CD4-positive, alpha-beta T cell treated with Interleukin-17A for 4 hours (primary cell): Measurements from ENCODE around the gene APOE.
"Not testable (repeated sequence)": the region's sequence is repeated elsewhere in the genome, so short reads cannot be mapped to it uniquely, and the experiment has no call there.

Experiments used
- DNase-seq: peaks from one replicate; pipeline ENCODE4 v3.0.0-alpha.2; 2020; ENCODE audit warnings: mixed read lengths

APOE gene

DNA sequence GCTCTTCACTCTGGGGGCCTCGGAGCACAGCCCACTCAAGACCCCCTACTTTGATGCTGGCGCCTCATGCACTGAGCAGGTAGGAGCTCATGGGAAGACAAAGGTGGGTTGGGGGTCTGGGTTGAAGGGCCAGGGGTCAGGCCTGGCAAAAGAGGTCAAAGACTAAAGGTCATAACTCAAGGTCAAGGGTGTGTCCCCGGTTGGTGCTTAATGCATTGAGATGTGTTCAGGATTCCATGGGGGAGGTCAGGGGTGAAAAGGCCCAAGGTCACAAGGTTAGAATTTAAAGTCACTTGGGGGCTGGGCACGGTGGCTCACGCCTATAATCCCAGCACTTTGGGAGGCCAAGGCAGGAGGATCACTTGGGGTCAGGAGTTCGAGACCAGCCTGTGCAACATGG lies 19.5 kb upstream of the APOE start:
- DNase-seq = no peak

DNA sequence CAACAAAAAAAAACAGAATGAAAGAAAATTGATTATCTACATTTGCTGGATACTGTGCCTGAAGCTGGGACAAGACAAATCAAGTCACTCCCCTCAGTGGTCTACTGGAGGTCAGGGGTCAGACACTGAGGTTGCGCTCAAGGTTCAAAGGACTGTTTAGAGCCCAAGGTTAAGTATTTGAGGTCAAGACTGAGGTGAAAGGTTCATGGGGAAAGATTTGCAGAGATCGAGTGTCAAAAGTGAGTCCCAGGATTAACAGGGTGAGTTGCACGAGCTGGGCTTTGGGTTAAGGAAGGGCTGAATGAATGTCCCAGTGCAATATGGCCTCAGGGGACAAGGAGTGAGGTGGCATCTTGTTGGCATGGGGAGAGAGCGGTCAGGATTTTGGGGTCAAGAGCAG lies 17.9 kb upstream of the APOE start:
- no peak for DNase-seq

DNA sequence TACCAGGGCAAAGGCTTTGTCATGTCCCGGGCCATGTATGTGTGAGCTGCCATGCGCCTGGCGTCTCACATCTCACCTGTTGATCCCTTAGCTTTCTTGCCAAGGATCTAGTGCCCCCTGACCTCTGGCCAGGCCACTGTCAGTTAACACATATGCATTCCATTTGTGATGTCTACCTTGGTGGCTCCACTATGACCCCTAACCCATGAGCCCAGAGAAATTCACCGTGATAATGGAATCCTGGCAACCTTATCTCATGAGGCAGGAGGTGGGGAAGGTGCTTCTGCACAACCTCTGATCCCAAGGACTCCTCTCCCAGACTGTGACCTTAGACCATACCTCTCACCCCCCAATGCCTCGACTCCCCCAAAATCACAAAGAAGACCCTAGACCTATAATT lies 17.3 kb upstream of the APOE start:
- DNase-seq = not testable (repeated sequence)

DNA sequence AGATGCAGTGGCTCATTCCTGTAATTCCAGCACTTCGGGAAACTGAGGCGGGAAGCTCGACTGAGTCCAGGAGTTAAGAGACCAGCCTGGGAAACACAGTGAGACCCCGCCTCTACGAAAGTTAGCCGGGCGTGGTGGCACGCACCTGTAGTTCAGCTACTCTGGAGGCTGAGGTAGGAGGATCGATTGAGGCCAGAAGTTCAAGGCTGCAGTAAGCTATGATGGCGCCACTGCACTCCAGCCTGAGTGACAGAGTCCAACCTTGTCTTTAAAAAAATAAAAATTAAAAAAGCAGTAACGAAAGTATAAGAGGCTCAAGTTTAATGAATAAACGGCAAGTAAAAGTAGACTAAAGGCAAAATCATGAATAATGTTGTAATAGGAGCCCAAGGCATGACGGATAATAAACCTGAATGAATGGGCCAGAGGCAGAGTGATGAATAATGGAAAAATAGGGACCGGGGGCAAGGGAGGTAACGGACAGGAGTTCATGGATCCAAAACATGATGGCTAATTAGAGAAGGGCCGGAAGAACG lies 15.7 kb upstream of the APOE start:
- no peak for DNase-seq

DNA sequence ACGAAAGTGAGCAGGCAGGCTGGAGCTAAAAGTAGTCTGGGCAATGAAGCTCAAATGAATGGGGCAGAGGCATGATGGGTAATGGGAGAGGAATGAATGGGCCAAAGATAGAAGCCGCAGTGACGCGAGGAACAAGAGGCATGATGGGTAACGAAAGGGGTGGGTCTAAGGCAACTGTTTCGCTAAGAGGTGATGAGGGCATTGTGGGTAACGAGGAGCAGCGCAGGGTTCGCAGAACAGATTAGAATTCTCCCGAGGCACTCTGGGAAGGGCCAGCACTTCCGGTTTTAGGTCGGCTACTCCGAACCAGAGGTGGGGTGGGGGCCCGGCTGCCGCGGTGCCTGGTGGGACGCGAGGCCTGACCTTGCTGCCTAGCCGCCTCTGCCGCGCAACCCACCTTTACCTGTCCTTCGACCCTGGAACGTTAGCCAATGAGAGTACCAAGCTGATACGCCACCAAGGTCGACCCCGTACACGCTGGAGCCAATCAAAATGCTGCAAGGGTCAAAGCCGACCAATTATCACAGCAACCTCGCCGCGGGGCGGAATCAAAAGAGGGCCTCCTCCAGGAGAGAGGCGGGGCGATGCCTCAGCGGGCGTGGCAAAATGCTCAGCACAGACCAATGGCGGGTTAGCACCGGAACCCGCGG lies 15.1 kb upstream of the APOE start:
- DNase-seq = no peak

DNA sequence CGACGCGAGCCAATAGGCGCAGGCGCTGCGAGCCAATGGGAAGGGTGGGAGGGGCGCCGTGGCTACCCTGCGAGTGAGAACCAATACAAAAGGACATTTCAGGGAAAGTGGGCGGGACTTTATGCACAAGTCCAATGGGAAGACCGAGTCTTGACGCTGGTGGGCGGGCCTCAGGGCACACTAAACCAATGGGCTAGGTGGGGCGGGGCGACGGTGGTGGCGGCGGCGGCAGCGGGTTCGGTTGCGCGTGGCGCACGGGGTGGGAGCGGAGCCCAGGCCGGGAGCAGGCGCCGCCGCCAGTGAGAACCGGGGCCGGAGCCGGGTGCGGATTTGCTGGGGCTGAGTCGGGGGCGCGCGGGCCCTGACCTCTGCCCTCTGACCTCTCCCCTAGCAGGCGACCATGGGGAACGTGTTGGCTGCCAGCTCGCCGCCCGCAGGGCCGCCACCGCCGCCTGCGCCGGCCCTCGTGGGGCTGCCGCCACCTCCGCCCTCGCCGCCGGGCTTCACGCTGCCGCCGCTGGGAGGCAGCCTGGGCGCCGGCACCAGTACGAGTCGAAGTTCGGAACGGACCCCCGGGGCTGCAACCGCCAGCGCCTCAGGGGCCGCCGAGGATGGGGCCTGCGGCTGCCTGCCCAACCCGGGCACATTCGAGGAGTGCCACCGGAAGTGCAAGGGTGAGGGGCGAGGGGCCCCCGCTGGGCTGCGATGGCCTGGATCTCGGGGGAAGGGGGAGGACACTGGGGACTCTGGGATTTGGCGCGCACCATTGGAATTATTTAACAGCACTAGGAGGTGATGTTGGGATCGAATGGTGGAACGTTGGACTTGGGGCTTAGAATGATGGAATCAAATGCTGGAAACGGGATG lies 14.3 kb upstream of the APOE start, which contains the start of gene TOMM40:
Gene TOMM40 (plus strand): TSS at position 239 of the 867 bp plus-strand sequence. CDS start 162 bp downstream, at position 401.
- peak; percentile 100 for DNase-seq

DNA sequence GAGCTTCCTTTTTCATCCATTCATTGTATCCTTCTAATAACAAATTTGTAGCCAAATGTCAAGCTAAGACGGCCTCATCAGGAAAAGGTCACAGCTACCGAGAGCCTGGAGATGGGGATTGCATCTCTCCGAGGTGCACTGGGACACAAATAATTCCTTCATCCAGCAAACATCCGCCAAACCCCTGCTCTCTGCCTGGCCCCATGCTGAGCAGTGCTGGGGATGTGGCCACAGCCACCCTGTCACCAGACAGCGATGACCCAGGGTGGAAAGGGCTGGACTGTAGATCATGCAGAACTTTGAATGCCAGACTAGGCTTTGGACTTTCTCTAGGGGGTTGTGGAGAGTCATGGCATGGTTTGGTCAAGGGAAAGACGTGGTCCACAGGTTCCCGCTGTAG lies 12.7 kb upstream of the APOE start:
- DNase-seq = no peak

DNA sequence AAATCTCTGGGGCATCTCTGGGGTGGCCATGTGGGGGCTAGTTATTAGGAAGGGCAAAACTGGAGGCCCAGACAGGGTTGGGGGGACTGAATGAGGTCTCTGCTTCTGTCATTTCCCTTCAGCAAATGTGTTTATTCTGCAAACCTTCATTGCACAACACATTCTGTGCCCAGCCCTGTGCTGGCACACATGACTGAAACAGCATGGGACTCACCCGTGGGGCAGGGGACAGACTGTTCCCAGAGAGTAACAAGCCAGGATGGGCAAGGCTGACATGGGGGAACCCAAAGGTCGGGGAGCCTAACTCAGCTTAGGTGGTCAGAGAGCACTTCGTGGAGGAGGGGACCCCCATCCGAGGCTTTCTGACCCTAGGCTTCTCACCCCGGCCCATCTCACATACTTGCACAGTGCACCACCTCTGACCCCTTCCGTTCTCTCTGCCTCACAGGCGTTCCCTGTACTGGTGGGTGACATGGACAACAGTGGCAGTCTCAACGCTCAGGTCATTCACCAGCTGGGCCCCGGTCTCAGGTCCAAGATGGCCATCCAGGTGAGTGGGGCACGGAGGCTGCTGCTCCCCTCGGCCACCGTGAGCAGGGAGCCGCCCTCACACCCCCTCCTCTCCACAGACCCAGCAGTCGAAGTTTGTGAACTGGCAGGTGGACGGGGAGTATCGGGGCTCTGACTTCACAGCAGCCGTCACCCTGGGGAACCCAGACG lies 12.1 kb upstream of the APOE start:
- no peak for DNase-seq

DNA sequence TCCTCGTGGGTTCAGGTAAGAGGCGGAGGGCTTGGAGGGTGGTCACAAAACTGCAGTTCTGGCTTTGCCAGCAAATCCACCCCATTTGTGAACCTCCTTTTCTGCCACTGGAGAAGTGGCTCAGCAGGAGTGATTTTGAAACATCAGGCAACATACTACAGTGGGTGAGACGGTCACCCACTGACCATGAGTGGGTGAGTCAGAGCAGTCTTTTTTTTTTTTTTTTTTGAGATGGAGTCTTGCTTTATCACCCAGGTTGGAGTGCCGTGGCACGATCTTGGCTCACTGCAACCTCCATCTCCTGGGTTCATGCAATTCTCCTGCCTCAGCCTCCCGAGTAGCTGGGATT lies 11.6 kb upstream of the APOE start:
- no peak for DNase-seq

DNA sequence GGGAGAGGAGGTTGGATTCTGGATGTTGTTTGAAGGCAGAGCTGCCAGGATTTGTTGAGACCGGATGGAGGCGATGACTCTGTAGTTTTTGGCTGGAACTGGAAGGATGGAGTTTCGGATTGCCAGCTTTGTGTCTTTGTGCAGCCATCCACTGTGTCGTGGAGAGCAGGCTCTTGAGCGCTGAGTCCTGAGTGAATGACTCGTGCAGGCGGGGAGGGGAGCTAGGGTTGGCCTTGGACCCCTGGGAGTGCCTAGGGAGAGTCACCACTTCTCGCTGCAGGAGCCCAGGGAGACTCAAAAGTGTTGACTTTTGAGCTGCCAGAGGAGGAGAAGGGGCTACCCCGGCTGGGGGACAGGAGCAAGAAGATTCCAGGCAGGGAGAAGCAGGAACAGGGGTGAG lies 10.7 kb upstream of the APOE start:
- no peak for DNase-seq

DNA sequence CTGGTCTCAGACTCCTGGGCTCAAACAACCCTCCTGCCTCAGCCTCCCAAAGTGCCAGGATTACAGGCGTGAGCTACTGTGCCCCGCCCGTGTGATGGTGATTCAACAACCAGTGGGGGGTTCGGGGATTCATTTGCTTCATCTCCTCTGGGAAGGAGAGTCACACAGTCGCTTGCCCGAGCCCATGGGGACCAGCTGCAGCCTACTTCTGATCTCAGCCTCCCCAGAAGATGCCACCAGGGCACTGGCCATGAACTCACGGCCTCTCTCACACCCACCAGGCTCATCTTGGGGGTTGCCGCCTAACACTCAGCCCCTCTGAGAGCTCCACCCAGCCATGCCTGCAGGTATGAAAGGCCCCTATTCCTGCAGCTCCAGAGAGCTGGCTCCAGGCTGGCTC lies 7.8 kb upstream of the APOE start:
- DNase-seq = no peak

DNA sequence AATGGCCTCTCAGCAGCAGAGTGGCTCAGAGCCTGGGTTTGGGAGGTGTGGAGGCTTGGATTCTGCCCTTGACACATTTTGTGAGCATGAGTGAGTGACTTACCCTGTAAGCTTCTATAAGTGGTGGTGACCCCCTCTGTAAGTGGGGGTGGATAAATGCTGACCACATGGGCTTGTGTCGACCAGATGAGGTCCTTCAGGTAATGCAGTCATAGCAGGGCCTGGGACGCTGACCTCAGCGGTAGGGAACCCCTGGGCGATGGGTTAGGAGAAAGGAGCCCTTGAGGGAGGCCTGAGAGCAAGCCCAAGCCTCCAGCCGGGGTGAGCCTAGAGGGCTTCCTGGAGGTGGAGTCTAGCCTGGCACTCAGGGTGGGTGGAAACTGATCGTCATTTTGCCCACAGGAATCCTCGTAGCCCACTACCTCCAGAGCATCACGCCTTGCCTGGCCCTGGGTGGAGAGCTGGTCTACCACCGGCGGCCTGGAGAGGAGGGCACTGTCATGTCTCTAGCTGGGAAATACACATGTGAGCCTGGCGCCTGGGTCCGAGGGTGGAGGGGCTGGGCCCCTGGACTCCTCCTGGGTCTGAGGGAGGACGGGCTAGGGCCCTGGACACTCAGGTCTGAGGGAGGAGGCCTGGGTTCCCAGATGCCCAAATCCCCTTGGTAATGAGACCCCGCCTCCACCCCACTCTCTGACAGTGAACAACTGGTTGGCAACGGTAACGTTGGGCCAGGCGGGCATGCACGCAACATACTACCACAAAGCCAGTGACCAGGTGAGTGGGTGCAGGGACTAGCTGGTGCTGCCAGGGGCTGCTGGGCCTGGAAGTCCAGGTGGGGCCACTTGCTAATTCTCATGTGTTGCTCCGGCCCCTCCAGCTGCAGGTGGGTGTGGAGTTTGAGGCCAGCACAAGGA lies 5.0 kb upstream of the APOE start:
- no peak for DNase-seq

DNA sequence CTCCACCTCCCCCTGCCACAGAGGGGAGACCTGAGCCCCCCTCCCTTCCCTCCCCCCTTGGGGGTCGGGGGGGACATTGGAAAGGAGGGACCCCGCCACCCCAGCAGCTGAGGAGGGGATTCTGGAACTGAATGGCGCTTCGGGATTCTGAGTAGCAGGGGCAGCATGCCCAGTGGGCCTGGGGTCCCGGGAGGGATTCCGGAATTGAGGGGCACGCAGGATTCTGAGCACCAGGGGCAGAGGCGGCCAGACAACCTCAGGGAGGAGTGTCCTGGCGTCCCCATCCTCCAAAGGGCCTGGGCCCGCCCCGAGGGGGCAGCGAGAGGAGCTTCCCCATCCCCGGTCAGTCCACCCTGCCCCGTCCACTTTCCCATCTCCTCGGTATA lies 2.4 kb upstream of the APOE start:
- DNase-seq = no peak

DNA sequence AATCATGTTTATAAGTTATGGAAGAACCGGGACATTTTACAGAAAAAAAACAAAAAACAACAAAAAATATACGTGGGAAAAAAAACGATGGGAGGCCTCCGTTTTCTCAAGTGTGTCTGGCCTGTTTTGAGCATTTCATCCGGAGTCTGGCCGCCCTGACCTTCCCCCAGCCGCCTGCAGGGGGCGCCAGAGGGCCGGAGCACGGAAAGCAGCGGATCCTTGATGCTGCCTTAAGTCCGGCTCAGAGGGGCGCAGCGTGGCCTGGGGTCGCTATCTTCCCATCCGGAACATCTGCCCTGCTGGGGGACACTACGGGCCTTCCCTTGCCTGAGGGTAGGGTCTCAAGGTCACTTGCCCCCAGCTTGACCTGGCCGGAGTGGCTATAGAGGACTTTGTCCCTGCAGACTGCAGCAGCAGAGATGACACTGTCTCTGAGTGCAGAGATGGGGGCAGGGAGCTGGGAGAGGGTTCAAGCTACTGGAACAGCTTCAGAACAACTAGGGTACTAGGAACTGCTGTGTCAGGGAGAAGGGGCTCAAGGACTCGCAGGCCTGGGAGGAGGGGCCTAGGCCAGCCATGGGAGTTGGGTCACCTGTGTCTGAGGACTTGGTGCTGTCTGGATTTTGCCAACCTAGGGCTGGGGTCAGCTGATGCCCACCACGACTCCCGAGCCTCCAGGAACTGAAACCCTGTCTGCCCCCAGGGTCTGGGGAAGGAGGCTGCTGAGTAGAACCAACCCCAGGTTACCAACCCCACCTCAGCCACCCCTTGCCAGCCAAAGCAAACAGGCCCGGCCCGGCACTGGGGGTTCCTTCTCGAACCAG lies 1.8 kb upstream of the APOE start:
- DNase-seq = peak; percentile 78

DNA sequence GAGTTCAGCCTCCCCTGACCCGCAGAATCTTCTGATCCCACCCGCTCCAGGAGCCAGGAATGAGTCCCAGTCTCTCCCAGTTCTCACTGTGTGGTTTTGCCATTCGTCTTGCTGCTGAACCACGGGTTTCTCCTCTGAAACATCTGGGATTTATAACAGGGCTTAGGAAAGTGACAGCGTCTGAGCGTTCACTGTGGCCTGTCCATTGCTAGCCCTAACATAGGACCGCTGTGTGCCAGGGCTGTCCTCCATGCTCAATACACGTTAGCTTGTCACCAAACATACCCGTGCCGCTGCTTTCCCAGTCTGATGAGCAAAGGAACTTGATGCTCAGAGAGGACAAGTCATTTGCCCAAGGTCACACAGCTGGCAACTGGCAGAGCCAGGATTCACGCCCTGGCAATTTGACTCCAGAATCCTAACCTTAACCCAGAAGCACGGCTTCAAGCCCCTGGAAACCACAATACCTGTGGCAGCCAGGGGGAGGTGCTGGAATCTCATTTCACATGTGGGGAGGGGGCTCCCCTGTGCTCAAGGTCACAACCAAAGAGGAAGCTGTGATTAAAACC lies 1.1 kb upstream of the APOE start:
- no peak for DNase-seq

DNA sequence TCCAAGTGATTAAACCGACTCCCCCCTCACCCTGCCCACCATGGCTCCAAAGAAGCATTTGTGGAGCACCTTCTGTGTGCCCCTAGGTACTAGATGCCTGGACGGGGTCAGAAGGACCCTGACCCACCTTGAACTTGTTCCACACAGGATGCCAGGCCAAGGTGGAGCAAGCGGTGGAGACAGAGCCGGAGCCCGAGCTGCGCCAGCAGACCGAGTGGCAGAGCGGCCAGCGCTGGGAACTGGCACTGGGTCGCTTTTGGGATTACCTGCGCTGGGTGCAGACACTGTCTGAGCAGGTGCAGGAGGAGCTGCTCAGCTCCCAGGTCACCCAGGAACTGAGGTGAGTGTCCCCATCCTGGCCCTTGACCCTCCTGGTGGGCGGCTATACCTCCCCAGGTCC lies 2.0 kb downstream of the APOE start:
- no peak for DNase-seq

DNA sequence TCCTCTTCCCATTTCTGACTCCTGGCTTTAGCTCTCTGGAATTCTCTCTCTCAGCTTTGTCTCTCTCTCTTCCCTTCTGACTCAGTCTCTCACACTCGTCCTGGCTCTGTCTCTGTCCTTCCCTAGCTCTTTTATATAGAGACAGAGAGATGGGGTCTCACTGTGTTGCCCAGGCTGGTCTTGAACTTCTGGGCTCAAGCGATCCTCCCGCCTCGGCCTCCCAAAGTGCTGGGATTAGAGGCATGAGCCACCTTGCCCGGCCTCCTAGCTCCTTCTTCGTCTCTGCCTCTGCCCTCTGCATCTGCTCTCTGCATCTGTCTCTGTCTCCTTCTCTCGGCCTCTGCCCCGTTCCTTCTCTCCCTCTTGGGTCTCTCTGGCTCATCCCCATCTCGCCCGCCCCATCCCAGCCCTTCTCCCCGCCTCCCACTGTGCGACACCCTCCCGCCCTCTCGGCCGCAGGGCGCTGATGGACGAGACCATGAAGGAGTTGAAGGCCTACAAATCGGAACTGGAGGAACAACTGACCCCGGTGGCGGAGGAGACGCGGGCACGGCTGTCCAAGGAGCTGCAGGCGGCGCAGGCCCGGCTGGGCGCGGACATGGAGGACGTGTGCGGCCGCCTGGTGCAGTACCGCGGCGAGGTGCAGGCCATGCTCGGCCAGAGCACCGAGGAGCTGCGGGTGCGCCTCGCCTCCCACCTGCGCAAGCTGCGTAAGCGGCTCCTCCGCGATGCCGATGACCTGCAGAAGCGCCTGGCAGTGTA lies 2.7 kb downstream of the APOE start:
- no peak for DNase-seq

DNA sequence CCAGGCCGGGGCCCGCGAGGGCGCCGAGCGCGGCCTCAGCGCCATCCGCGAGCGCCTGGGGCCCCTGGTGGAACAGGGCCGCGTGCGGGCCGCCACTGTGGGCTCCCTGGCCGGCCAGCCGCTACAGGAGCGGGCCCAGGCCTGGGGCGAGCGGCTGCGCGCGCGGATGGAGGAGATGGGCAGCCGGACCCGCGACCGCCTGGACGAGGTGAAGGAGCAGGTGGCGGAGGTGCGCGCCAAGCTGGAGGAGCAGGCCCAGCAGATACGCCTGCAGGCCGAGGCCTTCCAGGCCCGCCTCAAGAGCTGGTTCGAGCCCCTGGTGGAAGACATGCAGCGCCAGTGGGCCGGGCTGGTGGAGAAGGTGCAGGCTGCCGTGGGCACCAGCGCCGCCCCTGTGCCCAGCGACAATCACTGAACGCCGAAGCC lies 3.3 kb downstream of the APOE start:
- no peak for DNase-seq

DNA sequence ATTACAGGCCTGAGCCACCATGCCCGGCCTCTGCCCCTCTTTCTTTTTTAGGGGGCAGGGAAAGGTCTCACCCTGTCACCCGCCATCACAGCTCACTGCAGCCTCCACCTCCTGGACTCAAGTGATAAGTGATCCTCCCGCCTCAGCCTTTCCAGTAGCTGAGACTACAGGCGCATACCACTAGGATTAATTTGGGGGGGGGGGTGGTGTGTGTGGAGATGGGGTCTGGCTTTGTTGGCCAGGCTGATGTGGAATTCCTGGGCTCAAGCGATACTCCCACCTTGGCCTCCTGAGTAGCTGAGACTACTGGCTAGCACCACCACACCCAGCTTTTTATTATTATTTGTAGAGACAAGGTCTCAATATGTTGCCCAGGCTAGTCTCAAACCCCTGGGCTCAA lies 4.2 kb downstream of the APOE start:
- no peak for DNase-seq

DNA sequence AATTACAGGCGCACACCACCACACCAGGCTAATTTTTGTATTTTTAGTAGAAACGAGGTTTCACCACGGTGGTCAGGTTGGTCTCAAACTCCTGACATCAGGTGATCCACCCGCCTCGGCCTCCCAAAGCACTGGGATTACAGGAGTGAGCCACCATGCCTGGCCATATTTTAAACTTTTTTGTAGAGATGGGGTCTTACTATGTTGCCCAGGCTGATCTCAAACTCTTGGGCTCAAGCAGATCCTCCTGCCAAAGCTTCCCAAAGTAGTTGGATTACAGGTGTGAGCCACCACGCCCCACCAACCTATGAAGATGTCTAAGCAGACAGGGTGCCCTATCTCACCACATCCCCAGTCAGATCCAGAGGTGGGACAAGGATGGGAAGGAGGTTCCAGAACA lies 6.3 kb downstream of the APOE start:
- not testable (repeated sequence) for DNase-seq
